PC-9 (cell line): ENCODE data around the gene TUT4.

ENCODE experiments used
- EZH2 ChIP-seq: fragments of 200-600 bp; sonication (generic); IDR thresholded peaks from 2 replicates; pipeline ENCODE4 v1.8.0; 2017; ENCODE audit warnings: antibody characterized with exemption, low read depth
- TF ChIP-seq, protein P1 (sequence below): fragments of 200-600 bp; sonication (generic); conservative IDR thresholded peaks from 2 replicates; pipeline ENCODE4 v1.6.1; 2017; ENCODE audit warnings: mixed run types, antibody characterized with exemption, mild to moderate bottlenecking, moderate library complexity

GRCh38 chr1:52473039-52473438, 79.9 kb downstream of the TUT4 start:
- TF ChIP-seq, protein P1, sequence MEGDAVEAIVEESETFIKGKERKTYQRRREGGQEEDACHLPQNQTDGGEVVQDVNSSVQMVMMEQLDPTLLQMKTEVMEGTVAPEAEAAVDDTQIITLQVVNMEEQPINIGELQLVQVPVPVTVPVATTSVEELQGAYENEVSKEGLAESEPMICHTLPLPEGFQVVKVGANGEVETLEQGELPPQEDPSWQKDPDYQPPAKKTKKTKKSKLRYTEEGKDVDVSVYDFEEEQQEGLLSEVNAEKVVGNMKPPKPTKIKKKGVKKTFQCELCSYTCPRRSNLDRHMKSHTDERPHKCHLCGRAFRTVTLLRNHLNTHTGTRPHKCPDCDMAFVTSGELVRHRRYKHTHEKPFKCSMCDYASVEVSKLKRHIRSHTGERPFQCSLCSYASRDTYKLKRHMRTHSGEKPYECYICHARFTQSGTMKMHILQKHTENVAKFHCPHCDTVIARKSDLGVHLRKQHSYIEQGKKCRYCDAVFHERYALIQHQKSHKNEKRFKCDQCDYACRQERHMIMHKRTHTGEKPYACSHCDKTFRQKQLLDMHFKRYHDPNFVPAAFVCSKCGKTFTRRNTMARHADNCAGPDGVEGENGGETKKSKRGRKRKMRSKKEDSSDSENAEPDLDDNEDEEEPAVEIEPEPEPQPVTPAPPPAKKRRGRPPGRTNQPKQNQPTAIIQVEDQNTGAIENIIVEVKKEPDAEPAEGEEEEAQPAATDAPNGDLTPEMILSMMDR = no peak
- TF ChIP-seq EZH2 = no peak
